ENCODE data around the gene CPSF4. TPM values are rescaled to one million over a fixed set of nuclear protein-coding genes. Genes with fewer than 3 reads are reported as not detected.

The CPSF4 gene
- polyA plus RNA-seq, 3 donors = 11.6 to 56.3 (median 12.3) TPM

GRCh38 chr7:99447943-99448342, 9.2 kb downstream of the CPSF4 start:
- peaks cover 0 to 1% (median 0%) of the 10 kb centered on the region in 3 donors for H3K27me3 Mint-ChIP-seq (ENCODE audit: low read depth in 3 of 3)
- no peak overlapping the region for H3K4me3 ChIP-seq (replicated peaks in 1 of 3; ENCODE audit: low read depth in 2 of 3, low read length in 3 of 3)
- TF ChIP-seq, protein P1, sequence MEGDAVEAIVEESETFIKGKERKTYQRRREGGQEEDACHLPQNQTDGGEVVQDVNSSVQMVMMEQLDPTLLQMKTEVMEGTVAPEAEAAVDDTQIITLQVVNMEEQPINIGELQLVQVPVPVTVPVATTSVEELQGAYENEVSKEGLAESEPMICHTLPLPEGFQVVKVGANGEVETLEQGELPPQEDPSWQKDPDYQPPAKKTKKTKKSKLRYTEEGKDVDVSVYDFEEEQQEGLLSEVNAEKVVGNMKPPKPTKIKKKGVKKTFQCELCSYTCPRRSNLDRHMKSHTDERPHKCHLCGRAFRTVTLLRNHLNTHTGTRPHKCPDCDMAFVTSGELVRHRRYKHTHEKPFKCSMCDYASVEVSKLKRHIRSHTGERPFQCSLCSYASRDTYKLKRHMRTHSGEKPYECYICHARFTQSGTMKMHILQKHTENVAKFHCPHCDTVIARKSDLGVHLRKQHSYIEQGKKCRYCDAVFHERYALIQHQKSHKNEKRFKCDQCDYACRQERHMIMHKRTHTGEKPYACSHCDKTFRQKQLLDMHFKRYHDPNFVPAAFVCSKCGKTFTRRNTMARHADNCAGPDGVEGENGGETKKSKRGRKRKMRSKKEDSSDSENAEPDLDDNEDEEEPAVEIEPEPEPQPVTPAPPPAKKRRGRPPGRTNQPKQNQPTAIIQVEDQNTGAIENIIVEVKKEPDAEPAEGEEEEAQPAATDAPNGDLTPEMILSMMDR (IDR thresholded peaks at IDR 0.05) = no peak
- H3K27ac Mint-ChIP-seq = no peak overlapping the region
- H4K20me1 ChIP-seq (ENCODE audit: insufficient read depth, low read length) = peaks cover 9% of the 10 kb centered on the region
- DNase-seq = no peak
- no peaks in the 10 kb centered on the region for H3K27me3 ChIP-seq (ENCODE audit: control insufficient read depth in 2 of 2, insufficient read depth in 2 of 2, low read length in 2 of 2)
- no peaks in the 10 kb centered on the region for H3K4me1 Mint-ChIP-seq
- H3K27ac ChIP-seq (ENCODE audit: low read depth in 1 of 2, low read length in 2 of 2) = no peak overlapping the region
- no peak overlapping the region for H2AFZ ChIP-seq (ENCODE audit: insufficient read depth, low read depth, low read length, poor library complexity, severe bottlenecking)
- H3K4me2 ChIP-seq (replicated peaks; ENCODE audit: extremely low read depth, low read length, poor library complexity, severe bottlenecking) = no peak overlapping the region
- H3K79me2 ChIP-seq (ENCODE audit: insufficient read depth, low read length) = peaks cover 3% of the 10 kb centered on the region
- no peaks in the 10 kb centered on the region for H3K9me3 ChIP-seq (replicated peaks in 1 of 2; ENCODE audit: control insufficient read depth in 1 of 2, insufficient read depth in 1 of 2, low read length in 2 of 2)
- H3K36me3 Mint-ChIP-seq = peaks cover 69 to 92% of the 10 kb centered on the region in 2 donors
- no peak overlapping the region for H3K9ac ChIP-seq (ENCODE audit: insufficient read depth, low read length, poor library complexity, severe bottlenecking)
- H3K4me1 ChIP-seq (ENCODE audit: control insufficient read depth in 1 of 2, insufficient read depth in 2 of 2, low read length in 2 of 2) = no peaks in the 10 kb centered on the region
- intact Hi-C loops (cut with micrococcal nuclease) = no loop called here
- H3K4me3 Mint-ChIP-seq = no peak overlapping the region
- H3K9me3 Mint-ChIP-seq = peaks cover 0 to 2% (median 0%) of the 10 kb centered on the region in 7 donors
- WGBS (ENCODE audit: insufficient coverage) = 98% methylated on average over 6 of the region's 10 CpGs
- peaks cover 77 to 98% of the 10 kb centered on the region in 2 donors for H3K36me3 ChIP-seq (replicated peaks in 1 of 2; ENCODE audit: control insufficient read depth in 1 of 2, insufficient read depth in 2 of 2, low read length in 2 of 2)

DNA sequence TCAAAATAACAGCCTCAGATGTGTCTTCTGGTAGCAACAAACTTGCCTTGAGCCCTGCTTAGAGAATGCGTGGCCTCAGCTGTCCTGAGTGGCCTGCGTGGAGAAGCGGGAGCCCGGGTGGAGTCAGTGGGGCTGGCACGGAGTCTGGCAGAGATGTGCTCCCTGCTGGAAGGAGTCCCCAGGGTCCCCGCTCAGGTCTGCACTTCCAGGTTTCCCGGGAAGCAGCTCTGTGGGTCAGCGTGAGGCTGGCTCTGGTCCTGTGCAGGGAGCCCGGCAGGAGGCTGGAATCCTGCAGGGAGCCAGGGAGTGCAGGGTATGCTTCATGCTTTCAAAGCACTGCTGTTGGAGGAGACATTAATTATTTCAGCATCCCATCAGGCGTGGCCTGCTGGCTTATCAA, 10.1 kb downstream of the CPSF4 start:
- intact Hi-C loops (cut with micrococcal nuclease) = no loop called here
- H3K9ac ChIP-seq (ENCODE audit: insufficient read depth, low read length, poor library complexity, severe bottlenecking) = no peak overlapping the region
- no peak for DNase-seq
- H3K4me3 ChIP-seq (replicated peaks in 1 of 3; ENCODE audit: low read depth in 2 of 3, low read length in 3 of 3) = no peak overlapping the region
- 97% methylated on average over 9 of the region's 10 CpGs for WGBS (ENCODE audit: insufficient coverage)
- H4K20me1 ChIP-seq (ENCODE audit: insufficient read depth, low read length) = peaks cover 15% of the 10 kb centered on the region
- Mint-ChIP-seq H3K27ac (peak overlapping the region in 3 of 7 donors; percentile 56 to 75 (median 57)), H3K36me3 (peaks cover 69 to 92% of the 10 kb centered on the region in 2 donors), H3K9me3 (peaks cover 0 to 2% (median 0%) of the 10 kb centered on the region in 7 donors), H3K4me3 (no peak overlapping the region), H3K4me1 (no peaks in the 10 kb centered on the region), H3K27me3 (ENCODE audit: low read depth in 3 of 3) (peaks cover 0 to 1% (median 0%) of the 10 kb centered on the region in 3 donors)
- H3K4me2 ChIP-seq (replicated peaks; ENCODE audit: extremely low read depth, low read length, poor library complexity, severe bottlenecking) = no peak overlapping the region
- H2AFZ ChIP-seq (ENCODE audit: insufficient read depth, low read depth, low read length, poor library complexity, severe bottlenecking) = no peak overlapping the region
- H3K79me2 ChIP-seq (ENCODE audit: insufficient read depth, low read length) = peaks cover 1% of the 10 kb centered on the region
- TF ChIP-seq, protein P1 (IDR thresholded peaks at IDR 0.05) = no peak
- peaks cover 83 to 98% of the 10 kb centered on the region in 2 donors for H3K36me3 ChIP-seq (replicated peaks in 1 of 2; ENCODE audit: control insufficient read depth in 1 of 2, insufficient read depth in 2 of 2, low read length in 2 of 2)
- H3K27me3 ChIP-seq (ENCODE audit: control insufficient read depth in 2 of 2, insufficient read depth in 2 of 2, low read length in 2 of 2) = no peaks in the 10 kb centered on the region
- no peak overlapping the region for H3K27ac ChIP-seq (ENCODE audit: low read depth in 1 of 2, low read length in 2 of 2)
- no peaks in the 10 kb centered on the region for H3K9me3 ChIP-seq (replicated peaks in 1 of 2; ENCODE audit: control insufficient read depth in 1 of 2, insufficient read depth in 1 of 2, low read length in 2 of 2)
- no peaks in the 10 kb centered on the region for H3K4me1 ChIP-seq (ENCODE audit: control insufficient read depth in 1 of 2, insufficient read depth in 2 of 2, low read length in 2 of 2)
